ENCODE data around the gene VPS37D. TPM values are rescaled to one million over a fixed set of nuclear protein-coding genes. Genes with fewer than 3 reads are reported as not detected.

VPS37D gene
- polyA plus RNA-seq, 1 donor from 2014 or later, result 52.7 TPM

DNA sequence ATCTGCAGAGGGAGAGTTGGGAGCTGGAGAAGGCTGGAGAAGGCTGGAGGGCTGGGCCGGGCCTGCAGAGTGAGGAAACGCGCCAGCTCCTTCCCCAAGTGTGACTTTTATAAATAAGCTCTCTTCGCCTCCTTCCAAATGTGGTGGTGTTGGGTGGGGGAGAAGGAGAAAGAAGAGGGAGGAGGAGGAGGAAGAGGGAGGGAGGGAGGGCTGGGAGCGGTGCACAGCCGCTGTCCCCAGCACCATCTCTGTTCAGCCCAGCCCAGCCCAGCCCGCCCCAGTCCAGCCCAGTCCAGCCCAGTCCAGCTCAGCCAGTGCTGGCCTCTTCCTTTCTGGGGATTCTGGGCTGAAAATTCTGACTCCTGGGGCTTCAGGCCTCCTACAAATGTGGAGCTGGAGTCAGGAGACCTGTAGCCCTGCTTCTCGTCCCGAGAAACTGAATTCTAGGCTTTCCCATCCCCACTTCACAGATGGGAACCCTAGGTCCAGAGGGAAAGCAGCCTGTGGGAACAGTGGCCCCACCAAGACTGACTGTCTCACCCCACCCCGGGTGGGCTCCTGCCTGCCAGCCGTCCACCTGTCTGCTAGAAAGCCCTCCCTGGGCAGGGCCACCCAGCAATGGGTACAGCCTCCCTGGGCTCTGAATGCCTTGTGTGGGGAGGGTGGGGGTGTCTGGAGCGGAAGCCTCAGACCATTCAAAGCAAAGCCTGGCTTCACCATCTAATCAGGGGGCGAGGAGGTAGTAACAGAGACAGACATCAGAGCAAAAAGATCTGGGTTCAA lies 49.6 kb downstream of the VPS37D start:
- H3F3A ChIP-seq (ENCODE audit: insufficient read depth, low read length, poor library complexity, severe bottlenecking), result no peaks in the 10 kb centered on the region
- H3K27ac ChIP-seq (ENCODE audit: low read length), result no peak overlapping the region
- no peak for TF ChIP-seq POLR2AphosphoS5 (IDR thresholded peaks at IDR 0.05)
- no peak for TF ChIP-seq MXI1 (conservative IDR thresholded peaks at IDR 0.05; ENCODE audit: poor library complexity, severe bottlenecking)
- peaks cover 5% of the 10 kb centered on the region for H3K27me3 ChIP-seq (ENCODE audit: insufficient read depth, low read depth, low read length)
- H3K9me2 ChIP-seq (ENCODE audit: insufficient read depth, low read length), result no peaks in the 10 kb centered on the region
- no peak overlapping the region for H3K4me3 ChIP-seq (ENCODE audit: low read length)
- no peak overlapping the region for H2AFZ ChIP-seq (ENCODE audit: low read depth, low read length)
- H4K20me1 ChIP-seq (ENCODE audit: insufficient read depth), result no peaks in the 10 kb centered on the region
- no peak overlapping the region for H3K9ac ChIP-seq (ENCODE audit: low read length)
- H3K9me3 ChIP-seq (ENCODE audit: low read length), result no peaks in the 10 kb centered on the region
- no peaks in the 10 kb centered on the region for H3K36me3 ChIP-seq (ENCODE audit: insufficient read depth, low read length)
- no peak overlapping the region for H3K4me2 ChIP-seq (ENCODE audit: low read length)
- peaks cover 10% of the 10 kb centered on the region for H3K79me2 ChIP-seq (replicated peaks; ENCODE audit: insufficient read depth, low read length)

DNA sequence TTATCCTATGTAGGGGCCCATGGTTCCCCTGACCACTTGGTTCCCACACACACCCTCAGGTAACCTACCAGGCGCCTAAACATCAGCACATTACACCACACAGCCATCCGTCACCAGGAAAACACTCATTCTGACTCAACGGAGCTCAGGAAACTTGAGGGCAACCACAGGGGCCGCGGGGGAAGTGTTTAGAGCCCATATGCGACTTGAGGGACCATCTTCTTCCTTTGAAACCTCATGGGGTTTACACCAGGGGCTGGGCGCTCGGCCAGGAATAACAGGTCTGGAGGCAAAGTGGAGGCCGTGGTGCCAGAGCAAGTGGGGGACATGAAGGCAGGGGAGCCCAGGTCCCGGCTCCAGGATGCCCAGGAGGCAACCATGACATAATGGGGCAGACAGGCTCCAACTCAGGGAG lies 50.4 kb downstream of the VPS37D start:
- Histone ChIP-seq H3K79me2 (replicated peaks; ENCODE audit: insufficient read depth, low read length) (peaks cover 10% of the 10 kb centered on the region), H3K9me3 (ENCODE audit: low read length) (no peaks in the 10 kb centered on the region), H3K27ac (ENCODE audit: low read length) (no peak overlapping the region), H4K20me1 (ENCODE audit: insufficient read depth) (no peaks in the 10 kb centered on the region), H3K9ac (ENCODE audit: low read length) (no peak overlapping the region), H3K36me3 (ENCODE audit: insufficient read depth, low read length) (no peaks in the 10 kb centered on the region), H3K4me2 (ENCODE audit: low read length) (no peak overlapping the region), H3K4me3 (ENCODE audit: low read length) (peak overlapping the region; percentile 89), H3K9me2 (ENCODE audit: insufficient read depth, low read length) (no peaks in the 10 kb centered on the region), H3K27me3 (ENCODE audit: insufficient read depth, low read depth, low read length) (peaks cover 5% of the 10 kb centered on the region), H3F3A (ENCODE audit: insufficient read depth, low read length, poor library complexity, severe bottlenecking) (no peaks in the 10 kb centered on the region), H2AFZ (ENCODE audit: low read depth, low read length) (no peak overlapping the region)
- TF ChIP-seq, protein P1, sequence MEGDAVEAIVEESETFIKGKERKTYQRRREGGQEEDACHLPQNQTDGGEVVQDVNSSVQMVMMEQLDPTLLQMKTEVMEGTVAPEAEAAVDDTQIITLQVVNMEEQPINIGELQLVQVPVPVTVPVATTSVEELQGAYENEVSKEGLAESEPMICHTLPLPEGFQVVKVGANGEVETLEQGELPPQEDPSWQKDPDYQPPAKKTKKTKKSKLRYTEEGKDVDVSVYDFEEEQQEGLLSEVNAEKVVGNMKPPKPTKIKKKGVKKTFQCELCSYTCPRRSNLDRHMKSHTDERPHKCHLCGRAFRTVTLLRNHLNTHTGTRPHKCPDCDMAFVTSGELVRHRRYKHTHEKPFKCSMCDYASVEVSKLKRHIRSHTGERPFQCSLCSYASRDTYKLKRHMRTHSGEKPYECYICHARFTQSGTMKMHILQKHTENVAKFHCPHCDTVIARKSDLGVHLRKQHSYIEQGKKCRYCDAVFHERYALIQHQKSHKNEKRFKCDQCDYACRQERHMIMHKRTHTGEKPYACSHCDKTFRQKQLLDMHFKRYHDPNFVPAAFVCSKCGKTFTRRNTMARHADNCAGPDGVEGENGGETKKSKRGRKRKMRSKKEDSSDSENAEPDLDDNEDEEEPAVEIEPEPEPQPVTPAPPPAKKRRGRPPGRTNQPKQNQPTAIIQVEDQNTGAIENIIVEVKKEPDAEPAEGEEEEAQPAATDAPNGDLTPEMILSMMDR (IDR thresholded peaks at IDR 0.05; ENCODE audit: poor library complexity, severe bottlenecking), result no peak
- TF ChIP-seq POLR2AphosphoS5 (IDR thresholded peaks at IDR 0.05), result no peak
- no peak for TF ChIP-seq EZH2 (IDR thresholded peaks at IDR 0.05; ENCODE audit: borderline replicate concordance, insufficient read depth, low read length, poor library complexity, severe bottlenecking)
- TF ChIP-seq, protein P2, sequence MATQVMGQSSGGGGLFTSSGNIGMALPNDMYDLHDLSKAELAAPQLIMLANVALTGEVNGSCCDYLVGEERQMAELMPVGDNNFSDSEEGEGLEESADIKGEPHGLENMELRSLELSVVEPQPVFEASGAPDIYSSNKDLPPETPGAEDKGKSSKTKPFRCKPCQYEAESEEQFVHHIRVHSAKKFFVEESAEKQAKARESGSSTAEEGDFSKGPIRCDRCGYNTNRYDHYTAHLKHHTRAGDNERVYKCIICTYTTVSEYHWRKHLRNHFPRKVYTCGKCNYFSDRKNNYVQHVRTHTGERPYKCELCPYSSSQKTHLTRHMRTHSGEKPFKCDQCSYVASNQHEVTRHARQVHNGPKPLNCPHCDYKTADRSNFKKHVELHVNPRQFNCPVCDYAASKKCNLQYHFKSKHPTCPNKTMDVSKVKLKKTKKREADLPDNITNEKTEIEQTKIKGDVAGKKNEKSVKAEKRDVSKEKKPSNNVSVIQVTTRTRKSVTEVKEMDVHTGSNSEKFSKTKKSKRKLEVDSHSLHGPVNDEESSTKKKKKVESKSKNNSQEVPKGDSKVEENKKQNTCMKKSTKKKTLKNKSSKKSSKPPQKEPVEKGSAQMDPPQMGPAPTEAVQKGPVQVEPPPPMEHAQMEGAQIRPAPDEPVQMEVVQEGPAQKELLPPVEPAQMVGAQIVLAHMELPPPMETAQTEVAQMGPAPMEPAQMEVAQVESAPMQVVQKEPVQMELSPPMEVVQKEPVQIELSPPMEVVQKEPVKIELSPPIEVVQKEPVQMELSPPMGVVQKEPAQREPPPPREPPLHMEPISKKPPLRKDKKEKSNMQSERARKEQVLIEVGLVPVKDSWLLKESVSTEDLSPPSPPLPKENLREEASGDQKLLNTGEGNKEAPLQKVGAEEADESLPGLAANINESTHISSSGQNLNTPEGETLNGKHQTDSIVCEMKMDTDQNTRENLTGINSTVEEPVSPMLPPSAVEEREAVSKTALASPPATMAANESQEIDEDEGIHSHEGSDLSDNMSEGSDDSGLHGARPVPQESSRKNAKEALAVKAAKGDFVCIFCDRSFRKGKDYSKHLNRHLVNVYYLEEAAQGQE (IDR thresholded peaks at IDR 0.05; ENCODE audit: borderline replicate concordance), result no peak
- TF ChIP-seq SMC3 (conservative IDR thresholded peaks at IDR 0.05; ENCODE audit: poor library complexity), result no peak
- no peak for TF ChIP-seq TAF1 (IDR thresholded peaks at IDR 0.05; ENCODE audit: low read depth)
- no peak for TF ChIP-seq MXI1 (conservative IDR thresholded peaks at IDR 0.05; ENCODE audit: poor library complexity, severe bottlenecking)

DNA sequence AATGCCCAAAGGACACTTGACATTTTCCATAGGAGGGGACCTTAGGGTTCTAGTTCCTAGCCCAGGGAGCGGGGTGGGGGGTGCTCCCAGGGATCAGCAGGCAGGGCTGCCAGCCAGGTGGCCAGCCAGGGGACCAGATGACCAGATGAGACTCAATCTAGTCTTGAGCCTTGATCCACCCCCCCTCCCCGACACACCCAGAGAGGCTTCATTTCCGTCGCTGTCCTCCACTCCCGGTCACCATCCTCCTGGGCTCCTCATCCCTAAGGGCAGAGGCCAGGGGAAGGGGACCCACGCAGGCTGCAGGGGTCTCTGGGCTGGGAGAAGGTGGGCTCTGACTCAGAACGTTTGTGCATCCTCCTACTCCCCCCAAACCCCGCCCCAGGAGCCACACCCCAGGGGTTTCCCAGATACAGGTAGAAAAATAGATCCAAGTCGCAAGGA lies 50.8 kb downstream of the VPS37D start:
- TF ChIP-seq, protein P1 (IDR thresholded peaks at IDR 0.05; ENCODE audit: poor library complexity, severe bottlenecking), result no peak
- Histone ChIP-seq H3K9me2 (ENCODE audit: insufficient read depth, low read length) (no peaks in the 10 kb centered on the region), H3F3A (ENCODE audit: insufficient read depth, low read length, poor library complexity, severe bottlenecking) (no peaks in the 10 kb centered on the region), H3K9ac (ENCODE audit: low read length) (peak overlapping the region; percentile 69), H3K9me3 (ENCODE audit: low read length) (no peaks in the 10 kb centered on the region), H4K20me1 (ENCODE audit: insufficient read depth) (no peaks in the 10 kb centered on the region), H3K79me2 (replicated peaks; ENCODE audit: insufficient read depth, low read length) (peaks cover 10% of the 10 kb centered on the region), H3K27ac (ENCODE audit: low read length) (no peak overlapping the region), H2AFZ (ENCODE audit: low read depth, low read length) (no peak overlapping the region), H3K36me3 (ENCODE audit: insufficient read depth, low read length) (no peaks in the 10 kb centered on the region), H3K4me2 (ENCODE audit: low read length) (peak overlapping the region; percentile 62), H3K4me3 (ENCODE audit: low read length) (peak overlapping the region; percentile 89), H3K27me3 (ENCODE audit: insufficient read depth, low read depth, low read length) (peaks cover 5% of the 10 kb centered on the region)
